Progenitor cell of endocrine pancreas (in vitro differentiated cells): ENCODE measurements around the gene TANGO6. TPM values are rescaled to one million over a fixed set of nuclear protein-coding genes. Genes with fewer than 3 reads are reported as not detected.

Source experiments
- DNase-seq: peaks from one replicate; pipeline ENCODE4 v3.0.0; 2021; ENCODE audit warnings: low spot score; ENCODE audit not compliant: unreplicated experiment
- H3K27ac Mint-ChIP-seq: 2 replicates; pipeline ENCODE4 v1.8.0; 2021; ENCODE audit warnings: mild to moderate bottlenecking, moderate library complexity, mixed read lengths
- H3K27me3 Mint-ChIP-seq: 2 replicates; pipeline ENCODE4 v1.8.0; 2021; ENCODE audit warnings: mixed read lengths
- H3K36me3 Mint-ChIP-seq: 2 replicates; pipeline ENCODE4 v1.8.0; 2022; ENCODE audit warnings: mixed read lengths; ENCODE audit not compliant: insufficient read depth
- H3K4me1 Mint-ChIP-seq: 2 replicates; pipeline ENCODE4 v1.8.0; 2021; ENCODE audit warnings: low read depth, mixed read lengths
- H3K4me3 Mint-ChIP-seq: 2 replicates; pipeline ENCODE4 v1.8.0; 2021; ENCODE audit warnings: low read depth, mild to moderate bottlenecking, moderate library complexity, mixed read lengths
- H3K9me3 Mint-ChIP-seq: 2 replicates; pipeline ENCODE4 v1.8.0; 2021; ENCODE audit warnings: low read depth, mixed read lengths
- total RNA-seq: library from RNA; stranded (reverse); gene quantifications from 2 replicates; pipeline ENCODE4 v1.2.1, GENCODE V29; 2021
- TF ChIP-seq, protein P1 (sequence below): fragments of 200-600 bp; sonication (generic); IDR thresholded peaks from one replicate; pipeline ENCODE4 v1.5.0; 2021; ENCODE audit warnings: antibody characterized with exemption, mild to moderate bottlenecking; ENCODE audit not compliant: unreplicated experiment

TANGO6 gene
- total RNA-seq, 1 donor from 2014 or later, result 14.8 TPM

DNA sequence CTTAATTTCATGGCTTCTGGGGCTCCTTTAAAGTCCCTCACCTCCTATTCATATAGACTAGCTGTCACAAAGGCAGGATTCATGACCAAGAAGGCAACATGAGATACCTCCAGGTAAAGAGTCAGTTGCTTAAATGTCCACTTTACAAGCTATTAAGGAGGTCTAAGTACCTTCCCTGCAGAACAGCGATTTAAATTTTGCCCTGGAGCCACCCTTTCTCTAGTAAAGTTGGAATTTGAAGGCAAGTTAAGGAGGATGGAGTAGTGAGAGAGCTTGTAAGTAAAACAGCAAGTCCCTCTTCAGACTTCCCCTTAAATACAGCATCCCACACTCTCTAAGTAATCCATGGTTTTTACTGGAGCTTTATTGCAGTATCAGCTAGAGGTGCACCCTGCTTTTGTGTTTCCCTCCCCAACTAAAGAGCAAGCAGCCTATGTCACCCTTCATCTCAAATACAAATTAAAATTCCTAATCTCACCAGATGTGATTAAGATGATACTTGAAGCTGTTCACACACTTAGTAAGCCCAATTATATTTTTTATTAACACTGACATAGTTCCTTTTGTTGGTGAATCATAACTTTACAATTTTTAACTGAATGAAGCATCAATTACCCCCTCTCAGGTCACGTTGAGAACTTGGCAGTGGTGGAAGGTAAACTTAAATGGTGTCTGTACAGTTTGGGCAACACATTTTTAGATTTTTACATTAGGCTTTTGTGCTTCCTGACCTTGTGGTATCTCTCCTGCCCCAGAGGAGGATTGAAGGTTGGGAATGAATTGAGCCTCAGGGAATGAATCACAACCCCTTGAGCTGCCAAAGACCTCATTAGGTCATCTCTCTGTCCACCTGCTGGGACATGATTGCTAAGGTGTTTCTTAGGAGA is 108.9 kb downstream of the TANGO6 start:
- H3K4me1 Mint-ChIP-seq, result no peaks in the 10 kb centered on the region
- DNase-seq, result no peak
- H3K36me3 Mint-ChIP-seq, result no peaks in the 10 kb centered on the region
- no peaks in the 10 kb centered on the region for H3K9me3 Mint-ChIP-seq
- TF ChIP-seq, protein P1, sequence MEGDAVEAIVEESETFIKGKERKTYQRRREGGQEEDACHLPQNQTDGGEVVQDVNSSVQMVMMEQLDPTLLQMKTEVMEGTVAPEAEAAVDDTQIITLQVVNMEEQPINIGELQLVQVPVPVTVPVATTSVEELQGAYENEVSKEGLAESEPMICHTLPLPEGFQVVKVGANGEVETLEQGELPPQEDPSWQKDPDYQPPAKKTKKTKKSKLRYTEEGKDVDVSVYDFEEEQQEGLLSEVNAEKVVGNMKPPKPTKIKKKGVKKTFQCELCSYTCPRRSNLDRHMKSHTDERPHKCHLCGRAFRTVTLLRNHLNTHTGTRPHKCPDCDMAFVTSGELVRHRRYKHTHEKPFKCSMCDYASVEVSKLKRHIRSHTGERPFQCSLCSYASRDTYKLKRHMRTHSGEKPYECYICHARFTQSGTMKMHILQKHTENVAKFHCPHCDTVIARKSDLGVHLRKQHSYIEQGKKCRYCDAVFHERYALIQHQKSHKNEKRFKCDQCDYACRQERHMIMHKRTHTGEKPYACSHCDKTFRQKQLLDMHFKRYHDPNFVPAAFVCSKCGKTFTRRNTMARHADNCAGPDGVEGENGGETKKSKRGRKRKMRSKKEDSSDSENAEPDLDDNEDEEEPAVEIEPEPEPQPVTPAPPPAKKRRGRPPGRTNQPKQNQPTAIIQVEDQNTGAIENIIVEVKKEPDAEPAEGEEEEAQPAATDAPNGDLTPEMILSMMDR, result no peak
- no peaks in the 10 kb centered on the region for H3K27me3 Mint-ChIP-seq
- H3K4me3 Mint-ChIP-seq, result no peak overlapping the region
- H3K27ac Mint-ChIP-seq, result no peak overlapping the region

DNA sequence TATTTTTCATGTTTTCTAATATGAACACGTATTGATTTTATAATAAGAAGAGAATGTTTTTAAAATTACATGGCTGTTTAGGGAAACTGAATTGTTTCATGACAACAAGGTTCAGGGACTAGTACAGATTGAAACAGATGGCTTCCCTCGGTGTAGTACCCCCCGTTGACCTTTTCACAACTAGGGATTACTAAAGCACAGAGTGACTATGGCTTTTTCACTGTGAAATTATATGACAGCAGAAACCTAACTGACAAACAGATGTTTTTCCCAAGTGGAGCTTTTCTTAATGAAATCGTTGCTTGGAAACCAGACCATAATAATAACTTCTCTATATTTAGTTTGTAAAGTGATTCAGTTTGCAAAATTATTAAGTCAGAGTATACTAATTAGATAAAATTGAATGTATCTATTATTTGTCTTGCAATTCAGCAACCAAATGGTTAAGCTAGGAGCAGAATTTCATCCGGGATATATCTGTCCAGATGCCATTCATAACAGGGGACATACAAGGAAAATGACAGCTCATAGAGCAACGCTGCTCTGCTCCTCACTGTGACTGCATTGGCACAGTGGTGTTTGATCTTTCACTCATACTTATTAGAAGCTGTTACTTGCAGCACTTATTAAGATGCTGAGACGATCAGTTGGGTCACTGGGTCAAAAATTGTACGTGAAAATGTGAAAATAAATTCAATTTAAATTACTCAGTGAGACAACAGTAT is 111.7 kb downstream of the TANGO6 start:
- H3K27ac Mint-ChIP-seq, result no peak overlapping the region
- H3K4me1 Mint-ChIP-seq, result no peaks in the 10 kb centered on the region
- no peak for DNase-seq
- no peak overlapping the region for H3K4me3 Mint-ChIP-seq
- H3K27me3 Mint-ChIP-seq, result no peaks in the 10 kb centered on the region
- H3K36me3 Mint-ChIP-seq, result no peaks in the 10 kb centered on the region
- TF ChIP-seq, protein P1, result no peak
- H3K9me3 Mint-ChIP-seq, result no peaks in the 10 kb centered on the region

DNA sequence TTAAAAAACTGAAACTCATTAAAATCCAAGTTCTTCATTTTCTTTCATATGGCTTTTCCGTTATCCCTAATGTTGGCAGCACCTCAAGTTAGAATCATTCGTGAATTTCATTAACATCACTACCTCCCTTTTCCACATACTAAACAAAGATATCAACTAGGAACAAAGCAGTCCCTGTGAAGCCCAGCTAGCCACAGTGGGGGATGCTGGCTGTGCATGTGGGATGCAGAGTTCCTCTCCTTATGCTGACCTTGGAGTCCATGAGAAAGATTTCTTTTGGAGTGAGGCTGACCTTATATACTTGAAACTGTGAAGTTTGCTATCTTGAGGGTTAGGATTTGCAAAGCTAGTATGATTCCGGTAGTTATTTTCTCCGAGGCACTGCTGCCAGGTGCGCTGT is 117.6 kb downstream of the TANGO6 start:
- no peak for DNase-seq
- Mint-ChIP-seq H3K36me3 (no peaks in the 10 kb centered on the region), H3K27ac (no peak overlapping the region), H3K4me3 (no peak overlapping the region), H3K4me1 (no peaks in the 10 kb centered on the region), H3K27me3 (no peaks in the 10 kb centered on the region), H3K9me3 (no peaks in the 10 kb centered on the region)
- TF ChIP-seq, protein P1, result no peak

DNA sequence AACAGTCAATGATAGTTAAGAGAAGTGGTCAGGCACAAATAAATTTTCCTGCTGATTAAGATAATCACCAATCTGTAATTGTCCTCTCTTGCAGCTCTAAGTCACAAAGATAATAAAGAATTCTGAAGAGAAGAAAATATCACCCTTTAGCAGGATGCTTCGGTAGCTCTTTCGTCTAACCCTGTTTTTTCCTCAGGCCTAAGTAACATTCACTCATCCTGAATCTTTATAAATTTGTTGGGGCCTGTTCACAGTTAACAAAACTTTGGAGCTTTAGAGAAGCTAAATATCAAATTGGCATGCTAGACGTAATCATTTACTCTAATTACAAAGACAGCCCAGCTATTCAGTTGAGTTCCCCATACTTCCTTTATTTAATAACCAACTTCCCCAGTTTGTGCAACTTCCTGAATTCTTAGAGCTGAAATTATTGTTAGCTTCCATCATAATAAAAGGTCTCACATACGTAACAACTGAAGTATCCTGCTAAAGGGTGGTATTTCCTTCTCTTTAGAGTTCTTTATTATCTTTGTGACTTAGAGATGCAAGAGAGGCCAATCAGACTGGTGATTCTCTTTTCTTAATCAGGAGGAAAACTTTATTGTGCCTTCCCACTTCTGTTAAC is 118.6 kb downstream of the TANGO6 start:
- H3K36me3 Mint-ChIP-seq, result no peaks in the 10 kb centered on the region
- no peak overlapping the region for H3K4me3 Mint-ChIP-seq
- no peaks in the 10 kb centered on the region for H3K9me3 Mint-ChIP-seq
- H3K4me1 Mint-ChIP-seq, result no peaks in the 10 kb centered on the region
- DNase-seq, result no peak
- H3K27ac Mint-ChIP-seq, result no peak overlapping the region
- TF ChIP-seq, protein P1, result no peak
- no peaks in the 10 kb centered on the region for H3K27me3 Mint-ChIP-seq

DNA sequence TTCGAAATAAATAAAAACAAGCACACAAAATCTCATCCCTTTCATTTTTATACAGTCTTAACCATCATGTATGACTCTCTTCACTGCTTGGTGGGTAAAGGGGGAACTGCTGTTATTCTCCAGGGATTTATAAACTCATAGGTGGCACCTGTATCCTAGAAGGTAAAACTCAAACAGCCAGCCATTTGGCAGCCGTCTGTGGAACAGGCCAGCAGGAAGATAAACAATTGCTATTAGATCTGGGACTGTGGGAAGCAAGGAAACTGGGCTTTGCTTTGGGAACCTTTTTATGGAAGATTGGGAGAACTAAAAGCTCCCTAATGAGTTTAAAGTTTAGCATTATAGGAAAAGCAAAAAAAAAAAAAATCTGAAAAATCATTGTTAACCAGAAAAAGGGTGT is 126.0 kb downstream of the TANGO6 start:
- DNase-seq, result no peak
- Mint-ChIP-seq H3K9me3 (no peaks in the 10 kb centered on the region), H3K27me3 (peaks cover 2% of the 10 kb centered on the region), H3K36me3 (no peaks in the 10 kb centered on the region), H3K4me1 (peaks cover 8% of the 10 kb centered on the region), H3K4me3 (no peak overlapping the region), H3K27ac (peak overlapping the region; percentile 5)
- TF ChIP-seq, protein P1, result no peak
